ENCODE measurements around the gene ATF4. TPM values are rescaled to one million over a fixed set of nuclear protein-coding genes. Genes with fewer than 3 reads are reported as not detected.

ATF4 gene
- 100 to 1,000 TPM; 301 to 320 TPM for total RNA-seq

GRCh38 chr22:39520226-39521105 lies at the start of gene ATF4:
ATF4 (plus strand) TSS chr22:39520562; CDS start chr22:39521446, 884 bp downstream.
- ATAC-seq (ENCODE audit: insufficient number of reproducible peaks, low FRiP score, low read depth) = peak; percentile 37
- no peak for TF ChIP-seq CTCF (IDR thresholded peaks at IDR 0.05)
- Histone ChIP-seq H3K27me3 (replicated peaks; ENCODE audit: insufficient read depth) (no peaks in the 10 kb centered on the region), H3K4me1 (ENCODE audit: control insufficient read depth in 1 of 2, low read depth in 2 of 2) (peaks cover 31 to 54% of the 10 kb centered on the region in 2 donors), H3K27ac (peak within 1 kb of the TSS; percentile 100), H3K4me3 (peak within 1 kb of the TSS; percentile 95), H3K36me3 (peaks cover 34% of the 10 kb centered on the region), H3K9me3 (no peaks in the 10 kb centered on the region)
- peak; percentile 77 for DNase-seq (ENCODE audit: low spot score)

GRCh38 chr22:39471381-39472141 lies 48.8 kb upstream of the ATF4 start:
- Histone ChIP-seq H3K27me3 (replicated peaks; ENCODE audit: insufficient read depth) (no peaks in the 10 kb centered on the region), H3K9me3 (no peaks in the 10 kb centered on the region), H3K36me3 (no peaks in the 10 kb centered on the region), H3K4me1 (ENCODE audit: control insufficient read depth in 1 of 2, low read depth in 2 of 2) (peaks cover 0 to 5% of the 10 kb centered on the region in 2 donors), H3K27ac (no peak overlapping the region), H3K4me3 (no peak overlapping the region)
- DNase-seq (ENCODE audit: low spot score) = no peak
- no peak for ATAC-seq (ENCODE audit: insufficient number of reproducible peaks, low FRiP score, low read depth)
- no peak for TF ChIP-seq CTCF (IDR thresholded peaks at IDR 0.05)

- Histone ChIP-seq H3K27me3 (replicated peaks; ENCODE audit: insufficient read depth) (no peaks in the 10 kb centered on the region), H3K36me3 (no peaks in the 10 kb centered on the region), H3K4me3 (no peak overlapping the region), H3K27ac (no peak overlapping the region), H3K9me3 (no peaks in the 10 kb centered on the region), H3K4me1 (ENCODE audit: control insufficient read depth in 1 of 2, low read depth in 2 of 2) (peaks cover 0 to 5% of the 10 kb centered on the region in 2 donors)
- no peak for TF ChIP-seq CTCF (IDR thresholded peaks at IDR 0.05)
- DNase-seq (ENCODE audit: low spot score) (no peak), ATAC-seq (ENCODE audit: insufficient number of reproducible peaks, low FRiP score, low read depth) (no peak)
Observed at GRCh38 chr22:39472570-39473556, 47.5 kb upstream of the ATF4 start.

- no peak overlapping the region for H3K4me3 ChIP-seq
- H3K4me1 ChIP-seq (ENCODE audit: control insufficient read depth in 1 of 2, low read depth in 2 of 2) = peaks cover 0 to 5% of the 10 kb centered on the region in 2 donors
- H3K36me3 ChIP-seq = no peaks in the 10 kb centered on the region
- no peak for DNase-seq (ENCODE audit: low spot score)
- no peak overlapping the region for H3K27ac ChIP-seq
- ATAC-seq (ENCODE audit: insufficient number of reproducible peaks, low FRiP score, low read depth) = no peak
- no peaks in the 10 kb centered on the region for H3K9me3 ChIP-seq
- no peak for TF ChIP-seq CTCF (IDR thresholded peaks at IDR 0.05)
- no peaks in the 10 kb centered on the region for H3K27me3 ChIP-seq (replicated peaks; ENCODE audit: insufficient read depth)
Observed at GRCh38 chr22:39473851-39474250, 46.5 kb upstream of the ATF4 start.

All from thoracic aorta (tissue), 2 donors.